Measurements from ENCODE around the gene PLS3. TPM values are rescaled to one million over a fixed set of nuclear protein-coding genes. Genes with fewer than 3 reads are reported as not detected.

The PLS3 gene
- total and polyA plus RNA-seq, 2 of the 4 experiments (the other 2 are of a cell fraction): 158 to 252 TPM

GRCh38 chrX:115534383-115534782 is 26.6 kb upstream of the PLS3 start:
- Histone ChIP-seq H2BK20ac (ENCODE audit: low read depth, low read length) (no peak overlapping the region), H4K91ac (ENCODE audit: insufficient read depth, low read depth, low read length) (no peak overlapping the region), H3K56ac (ENCODE audit: extremely low read depth, insufficient read depth, low read length) (no peak overlapping the region; the same call in 1 of the 2 replicates), H3K4ac (ENCODE audit: low read depth, low read length) (no peak overlapping the region), H2AK5ac (ENCODE audit: low read depth, low read length) (no peak overlapping the region), H3K4me2 (ENCODE audit: low read depth, low read length) (no peak overlapping the region), H3K79me1 (ENCODE audit: low read depth in 1 of 2, low read length in 2 of 2) (no peaks in the 10 kb centered on the region), H3K4me3 (ENCODE audit: insufficient read depth, low read depth, low read length) (no peak overlapping the region), H3K27ac (ENCODE audit: insufficient read depth, low read length) (no peak overlapping the region), H3K18ac (ENCODE audit: low read depth, low read length) (no peak overlapping the region), H3K27me3 (ENCODE audit: control insufficient read depth, insufficient read depth, low read length) (peaks cover 2% of the 10 kb centered on the region; the same call in 1 of the 2 replicates), H3K9me3 (ENCODE audit: control insufficient read depth, insufficient read depth, low read length) (no peaks in the 10 kb centered on the region), H4K5ac (ENCODE audit: low read depth, low read length) (no peak overlapping the region), H4K8ac (ENCODE audit: low read depth in 2 of 2, low read length in 2 of 2) (no peak overlapping the region), H3K9me1 (ENCODE audit: insufficient read depth, low read length) (peaks cover 3% of the 10 kb centered on the region; the same call in 1 of the 2 replicates), H3K9ac (ENCODE audit: low read depth, low read length) (no peak overlapping the region), H3K4me1 (ENCODE audit: control insufficient read depth, insufficient read depth, low read length) (peaks cover 3% of the 10 kb centered on the region; the same call in 1 of the 2 replicates), H3K36me3 (ENCODE audit: control insufficient read depth, insufficient read depth, low read length) (no peaks in the 10 kb centered on the region), H2AFZ (replicated peaks; ENCODE audit: low read length, poor library complexity) (no peak overlapping the region), H3K23ac (ENCODE audit: low read depth, low read length) (no peak overlapping the region), H2BK120ac (ENCODE audit: low read depth, low read length) (no peak overlapping the region), H4K20me1 (ENCODE audit: insufficient read depth, low read length) (no peaks in the 10 kb centered on the region), H3K14ac (replicated peaks; ENCODE audit: low read depth, low read length) (no peak overlapping the region), H2AK9ac (replicated peaks; ENCODE audit: low read depth, low read length, poor library complexity) (no peak overlapping the region), H2BK15ac (ENCODE audit: low read depth, low read length) (no peak overlapping the region), H2BK5ac (ENCODE audit: low read depth, low read length, poor library complexity, severe bottlenecking) (no peak overlapping the region)
- no TSS peak for BruUV-seq (replicated peaks)
- no CpG with 5 or more reads among the region's 1 CpG for WGBS, 2 experiments (ENCODE audit: extremely low coverage in 2 of 2, insufficient read length in 1 of 2)
- TF ChIP-seq ELK1 (IDR thresholded peaks at IDR 0.05; ENCODE audit: borderline replicate concordance, low read depth, low read length): no peak
- no peak for TF ChIP-seq RFX5 (IDR thresholded peaks at IDR 0.05; ENCODE audit: low read depth, low read length)
- TF ChIP-seq CTCF (conservative IDR thresholded peaks at IDR 0.05; ENCODE audit: low read depth, low read length): no peak
- TF ChIP-seq MAZ (IDR thresholded peaks at IDR 0.05; ENCODE audit: borderline replicate concordance, low read depth, low read length): no peak
- TF ChIP-seq MAFK (IDR thresholded peaks at IDR 0.05; ENCODE audit: low read depth, low read length): no peak
- no peak for TF ChIP-seq RAD21 (IDR thresholded peaks at IDR 0.05; ENCODE audit: low read length)
- no peak for TF ChIP-seq SMC3 (IDR thresholded peaks at IDR 0.05; ENCODE audit: low read depth, low read length)
- no peak for TF ChIP-seq CHD1 (IDR thresholded peaks at IDR 0.05; ENCODE audit: low read depth, low read length)
- no peak for TF ChIP-seq POLR2A (IDR thresholded peaks at IDR 0.05; ENCODE audit: low read depth, low read length)
- TF ChIP-seq NFE2L2 (IDR thresholded peaks at IDR 0.05; ENCODE audit: low read depth, low read length): no peak
- no peak for TF ChIP-seq FOS (IDR thresholded peaks at IDR 0.05; ENCODE audit: low read depth, low read length)
- TF ChIP-seq BHLHE40 (IDR thresholded peaks at IDR 0.05; ENCODE audit: low read depth, low read length): no peak
- TF ChIP-seq MXI1 (IDR thresholded peaks at IDR 0.05; ENCODE audit: borderline replicate concordance, low read depth, low read length): no peak
- ChIA-PET POLR2A (ENCODE audit: unreplicated experiment) (no interaction called here), CTCF (no interaction called here)
- intact Hi-C loops (cut with micrococcal nuclease) (no loop called here), in situ Hi-C loops (cut with MboI; ENCODE audit: low sequenced_read_pairs) (no loop called here), dilution Hi-C loops (cut with HindIII; ENCODE audit: low sequenced_read_pairs, unreplicated experiment) (no loop called here)
- DNase-seq (no peak), ATAC-seq (ENCODE audit: low read depth) (no peak)

All from IMR-90 (cell line).